ENCODE data around the gene SLC51B.
"Not testable (repeated sequence)": the region's sequence is repeated elsewhere in the genome, so short reads cannot be mapped to it uniquely, and the experiment has no call there.

Gene SLC51B

GRCh38 chr15:65044724-65045481, at the start of gene SLC51B:
SLC51B (plus strand) TSS chr15:65045387; CDS start chr15:65050005, 4,618 bp downstream.
- DNase-seq (ENCODE audit: low spot score) = no peak

- no peak for DNase-seq (ENCODE audit: low spot score)
Observed at GRCh38 chr15:64997066-64997465, 48.1 kb upstream of the SLC51B start.

- no peak for DNase-seq (ENCODE audit: low spot score)
Observed at GRCh38 chr15:64997745-64998375, 47.3 kb upstream of the SLC51B start.

- DNase-seq (ENCODE audit: low spot score) = no peak
Observed at GRCh38 chr15:65004993-65005392, 40.2 kb upstream of the SLC51B start.

- DNase-seq (ENCODE audit: low spot score) = no peak
Observed at GRCh38 chr15:65006876-65007275, 38.3 kb upstream of the SLC51B start.

GRCh38 chr15:65008983-65009382, 36.2 kb upstream of the SLC51B start:
- DNase-seq (ENCODE audit: low spot score) = peak; percentile 40

GRCh38 chr15:65011198-65011597, 34.0 kb upstream of the SLC51B start:
- DNase-seq (ENCODE audit: low spot score) = not testable (repeated sequence)

GRCh38 chr15:65020419-65020818, 24.8 kb upstream of the SLC51B start:
- no peak for DNase-seq (ENCODE audit: low spot score)

GRCh38 chr15:65021488-65021887, 23.7 kb upstream of the SLC51B start:
- no peak for DNase-seq (ENCODE audit: low spot score)

- DNase-seq (ENCODE audit: low spot score) = no peak
Observed at GRCh38 chr15:65026756-65027155, 18.4 kb upstream of the SLC51B start.

GRCh38 chr15:65027593-65027992, 17.6 kb upstream of the SLC51B start:
- no peak for DNase-seq (ENCODE audit: low spot score)

- no peak for DNase-seq (ENCODE audit: low spot score)
Observed at GRCh38 chr15:65028338-65028737, 16.8 kb upstream of the SLC51B start.

GRCh38 chr15:65028921-65029735, 16.1 kb upstream of the SLC51B start, which contains the start of gene MTFMT:
MTFMT (minus strand) TSS chr15:65029639; CDS start chr15:65029613, 26 bp downstream.
- peak; percentile 90 for DNase-seq (ENCODE audit: low spot score)

GRCh38 chr15:65029736-65030208, 15.4 kb upstream of the SLC51B start:
- no peak for DNase-seq (ENCODE audit: low spot score)

- peak; percentile 91 for DNase-seq (ENCODE audit: low spot score)
Observed at GRCh38 chr15:65032801-65033537, 12.2 kb upstream of the SLC51B start.

- peak; percentile 74 for DNase-seq (ENCODE audit: low spot score)
Observed at GRCh38 chr15:65033659-65034269, 11.4 kb upstream of the SLC51B start.

- no peak for DNase-seq (ENCODE audit: low spot score)
Observed at GRCh38 chr15:65034719-65035118, 10.5 kb upstream of the SLC51B start.

- no peak for DNase-seq (ENCODE audit: low spot score)
Observed at GRCh38 chr15:65037309-65037708, 7.9 kb upstream of the SLC51B start.

- DNase-seq (ENCODE audit: low spot score) = no peak
Observed at GRCh38 chr15:65038428-65038827, 6.8 kb upstream of the SLC51B start.

GRCh38 chr15:65038836-65039235, 6.4 kb upstream of the SLC51B start:
- no peak for DNase-seq (ENCODE audit: low spot score)

- no peak for DNase-seq (ENCODE audit: low spot score)
Observed at GRCh38 chr15:65040461-65040860, 4.7 kb upstream of the SLC51B start.
